Germinal center (tissue), 1 donor: ENCODE data around the gene MEIS1.

Experiments
- DNase-seq: peaks from one replicate; pipeline ENCODE4 v3.0.0; 2012; ENCODE audit warnings: mixed read lengths, low spot score

The MEIS1 gene

DNA sequence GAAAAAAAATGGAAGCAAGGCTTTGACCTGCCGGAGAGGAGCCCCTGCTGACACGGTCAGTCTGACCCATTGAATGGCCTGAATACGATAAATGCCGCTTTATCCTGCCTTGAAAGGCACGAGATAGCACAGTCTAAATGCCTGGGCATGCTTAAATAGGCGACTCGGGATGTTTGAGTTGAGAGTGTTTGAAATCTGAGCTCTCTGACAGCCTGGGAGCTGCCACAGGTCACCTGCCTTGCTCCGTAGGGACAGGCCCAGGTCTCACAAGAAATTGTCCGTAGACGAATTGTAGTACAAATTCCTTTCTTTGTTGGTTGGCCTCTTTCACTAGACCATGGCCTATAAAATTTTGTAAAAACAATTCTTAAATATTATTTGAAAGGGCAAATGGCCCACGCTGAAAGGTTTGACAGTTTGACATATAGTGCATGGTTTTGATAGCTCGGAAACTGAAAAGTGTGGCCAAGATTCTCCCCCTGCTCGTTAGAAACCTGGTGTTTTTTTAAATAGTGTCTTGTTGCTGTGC, 72.8 kb downstream of the MEIS1 start:
- no peak for DNase-seq

DNA sequence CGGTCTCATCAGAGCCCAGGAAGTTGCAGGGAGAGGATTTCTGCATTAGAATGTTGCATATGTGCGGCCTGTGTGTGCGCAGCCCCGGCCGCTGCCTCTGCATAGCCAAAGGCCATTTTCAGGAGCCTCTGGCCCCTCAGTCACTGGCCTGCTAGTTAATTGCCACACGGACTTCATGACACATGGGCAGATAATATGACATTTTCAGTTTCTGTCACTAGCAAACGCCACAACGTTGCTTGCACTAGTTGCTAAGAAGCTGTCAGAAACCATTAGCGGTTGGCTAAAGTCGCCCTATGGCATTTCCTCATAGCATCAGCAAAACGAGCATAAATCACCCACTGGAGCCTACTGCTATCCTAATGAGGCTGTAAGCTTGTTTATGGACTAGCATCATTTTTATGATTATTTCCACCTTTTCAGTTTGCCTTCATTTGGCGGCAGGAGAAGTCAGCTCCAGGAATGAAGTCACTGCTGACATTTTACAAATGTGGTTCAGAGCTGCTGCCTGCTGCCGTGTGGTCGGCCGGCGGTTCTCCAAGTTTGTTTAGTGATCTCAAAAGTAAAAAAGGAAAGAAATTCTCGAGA, 73.7 kb downstream of the MEIS1 start:
- no peak for DNase-seq

- no peak for DNase-seq
These were observed 74.4 kb downstream of the MEIS1 start for GRCh38 chr2:66509326-66509811.

- DNase-seq, result no peak
These were observed 77.7 kb downstream of the MEIS1 start for GRCh38 chr2:66512626-66513025.

DNA sequence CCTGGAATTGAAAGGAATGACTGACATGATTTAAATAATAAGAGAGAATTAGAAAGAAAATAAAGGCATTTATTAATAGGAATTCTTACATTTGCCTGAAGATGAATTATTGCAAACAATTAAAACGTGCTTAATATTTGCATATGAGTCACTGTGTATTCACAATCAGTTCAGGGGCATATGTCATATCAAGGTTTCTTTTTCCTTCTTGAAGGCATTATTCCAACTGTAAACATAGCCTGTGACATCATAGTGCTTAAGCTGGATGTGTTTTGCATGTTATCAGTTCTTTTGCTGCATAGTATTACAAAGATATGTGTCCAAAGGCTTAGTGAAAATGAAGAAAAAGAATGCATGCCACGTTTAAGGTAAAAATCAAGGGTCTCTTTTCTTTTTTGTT, 80.8 kb downstream of the MEIS1 start:
- no peak for DNase-seq

GRCh38 chr2:66516499-66516898, 81.6 kb downstream of the MEIS1 start:
- no peak for DNase-seq

GRCh38 chr2:66517772-66518171, 82.8 kb downstream of the MEIS1 start:
- no peak for DNase-seq

DNA sequence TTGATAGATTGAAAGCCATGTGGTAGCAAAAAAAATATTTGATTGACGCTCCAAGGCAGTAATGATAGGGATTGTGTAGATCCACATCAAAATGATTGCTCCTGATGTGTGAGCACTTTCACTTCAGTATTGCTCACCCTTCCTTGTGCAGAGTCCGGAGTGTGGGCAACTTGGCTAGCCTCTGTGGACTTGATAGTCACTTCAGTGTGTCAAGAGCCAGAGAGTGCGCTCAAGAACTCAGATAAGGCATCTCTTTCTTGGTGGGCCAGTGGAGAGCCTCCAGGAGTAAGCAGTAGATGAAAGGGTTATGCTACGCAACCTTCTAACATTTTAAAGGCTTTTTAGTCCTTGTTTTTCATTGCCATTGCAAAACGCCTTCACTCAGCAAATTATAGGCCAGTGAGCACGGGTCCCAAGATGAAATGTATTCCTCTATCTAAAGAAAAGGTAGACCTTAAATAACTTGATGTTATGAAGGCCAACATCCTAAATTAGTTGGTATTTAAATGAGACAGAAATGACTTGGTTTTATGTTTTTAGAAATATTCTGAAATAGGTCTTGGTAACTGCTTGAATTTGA, 84.4 kb downstream of the MEIS1 start:
- DNase-seq, result no peak

- no peak for DNase-seq
These were observed 86.5 kb downstream of the MEIS1 start for GRCh38 chr2:66521291-66521922.

DNA sequence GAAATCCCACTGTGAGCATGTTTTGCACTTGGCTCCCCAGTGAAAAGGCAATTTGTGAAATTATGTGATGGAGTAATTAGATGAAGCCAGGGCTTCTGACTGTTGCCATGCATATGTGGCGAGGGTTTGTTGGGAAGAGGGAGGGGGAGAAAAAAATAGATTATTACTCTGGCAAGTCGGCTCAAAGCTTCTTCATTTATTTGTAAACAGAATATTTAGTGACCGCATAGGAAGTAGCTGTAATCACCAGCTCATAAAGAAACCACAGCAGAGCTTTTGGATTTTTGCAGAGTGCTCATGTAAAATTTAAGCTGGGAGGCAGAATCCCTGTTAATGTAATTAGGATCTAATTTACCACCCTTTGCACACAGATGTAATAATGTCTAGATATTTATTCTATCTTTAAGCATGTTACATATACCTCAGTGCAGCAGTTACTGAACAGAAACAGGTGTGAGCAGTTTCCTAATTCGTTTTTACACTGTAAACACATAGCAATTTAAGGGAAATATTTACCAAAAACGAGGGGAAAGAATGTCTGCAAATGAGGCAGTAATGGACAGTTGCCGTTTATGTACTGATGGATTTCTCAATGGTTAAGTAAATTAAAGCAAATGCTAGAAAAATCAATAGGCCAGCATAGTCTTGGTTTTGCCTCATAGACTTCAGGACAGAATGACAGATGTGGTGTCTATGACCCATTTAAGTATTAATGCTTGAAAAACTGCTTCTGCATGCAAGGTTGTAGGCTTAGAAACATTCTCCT, 87.9 kb downstream of the MEIS1 start:
- DNase-seq, result no peak

- no peak for DNase-seq
These were observed 88.5 kb downstream of the MEIS1 start for GRCh38 chr2:66523377-66523969.

DNA sequence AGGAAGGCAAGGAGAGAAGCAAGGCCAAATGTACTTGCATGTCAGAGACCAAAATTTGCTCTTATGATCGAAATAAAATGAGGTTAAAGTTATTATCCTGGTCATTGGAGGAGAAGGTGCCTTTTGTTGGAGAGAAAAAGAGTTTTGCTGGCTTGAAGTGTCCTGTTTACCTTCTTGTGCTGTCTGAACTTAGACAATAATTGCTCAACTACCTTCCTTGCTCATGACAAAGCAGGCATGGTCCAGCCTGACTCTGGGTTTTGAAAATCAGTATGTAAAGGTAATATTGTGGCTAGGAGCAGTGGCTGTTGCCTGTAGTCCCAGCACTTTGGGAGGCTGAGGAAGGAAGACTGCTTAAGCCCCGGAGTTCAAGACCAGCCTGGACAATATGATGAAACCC, 89.1 kb downstream of the MEIS1 start:
- no peak for DNase-seq

GRCh38 chr2:66525606-66526005, 90.7 kb downstream of the MEIS1 start:
- DNase-seq, result no peak

- no peak for DNase-seq
These were observed 91.3 kb downstream of the MEIS1 start for GRCh38 chr2:66526180-66526579.

DNA sequence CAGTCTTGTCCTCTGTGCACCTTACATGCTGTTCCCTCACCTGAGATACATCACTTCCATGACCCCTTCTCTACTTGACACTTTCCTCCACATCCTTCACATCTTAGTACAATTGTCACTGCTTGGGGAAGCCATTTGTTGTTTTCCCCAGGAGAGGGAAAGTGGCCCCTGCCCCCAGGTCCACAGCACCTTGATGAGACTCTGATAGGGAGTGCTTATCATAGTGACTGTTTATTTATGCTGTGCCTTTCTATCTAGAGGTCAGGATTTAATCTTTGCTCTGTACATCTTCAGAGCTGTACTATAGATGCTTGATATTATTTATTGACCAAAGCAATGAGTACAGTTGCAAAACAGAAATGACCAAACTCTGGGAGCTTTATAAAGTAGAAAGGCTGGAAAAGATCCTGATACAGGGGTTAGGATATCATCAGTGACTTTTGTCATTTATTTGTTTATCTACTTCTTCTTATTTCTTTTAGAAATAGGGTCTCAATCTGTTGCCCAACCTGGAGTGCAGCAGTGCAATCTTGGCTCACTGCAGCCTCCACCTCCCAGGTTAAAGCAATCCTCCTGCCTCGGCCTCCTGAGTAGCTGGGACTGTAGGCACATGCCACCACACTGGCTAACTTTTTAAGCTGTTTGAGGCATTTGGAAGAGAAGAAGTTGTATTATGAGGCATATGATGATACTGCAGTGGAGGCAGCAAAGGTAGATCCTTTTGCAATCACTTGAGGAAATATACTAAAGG, 94.2 kb downstream of the MEIS1 start:
- no peak for DNase-seq

- no peak for DNase-seq
These were observed 95.7 kb downstream of the MEIS1 start for GRCh38 chr2:66530651-66531050.

- DNase-seq, result no peak
These were observed 96.2 kb downstream of the MEIS1 start for GRCh38 chr2:66531155-66531554.

DNA sequence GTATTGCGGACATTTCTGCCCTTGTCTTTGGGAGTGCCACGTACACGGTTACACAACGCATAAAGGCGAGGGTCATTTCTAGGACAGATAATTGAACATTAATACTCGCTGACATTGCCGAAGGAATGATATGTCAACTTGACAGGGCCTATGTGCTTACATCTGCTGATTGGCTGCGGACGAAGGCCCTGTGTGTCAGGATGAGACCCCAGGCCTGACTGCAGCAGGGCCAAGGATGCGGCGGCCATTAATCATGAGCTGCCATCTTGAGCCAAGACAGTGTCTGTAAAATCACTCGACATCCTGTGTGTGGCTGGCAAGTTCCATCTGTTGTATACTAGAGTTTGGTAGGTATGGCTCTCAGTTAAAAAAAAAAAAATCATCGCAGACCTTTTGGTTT, 96.6 kb downstream of the MEIS1 start:
- DNase-seq, result no peak

GRCh38 chr2:66532972-66533868, 98.3 kb downstream of the MEIS1 start:
- no peak for DNase-seq

DNA sequence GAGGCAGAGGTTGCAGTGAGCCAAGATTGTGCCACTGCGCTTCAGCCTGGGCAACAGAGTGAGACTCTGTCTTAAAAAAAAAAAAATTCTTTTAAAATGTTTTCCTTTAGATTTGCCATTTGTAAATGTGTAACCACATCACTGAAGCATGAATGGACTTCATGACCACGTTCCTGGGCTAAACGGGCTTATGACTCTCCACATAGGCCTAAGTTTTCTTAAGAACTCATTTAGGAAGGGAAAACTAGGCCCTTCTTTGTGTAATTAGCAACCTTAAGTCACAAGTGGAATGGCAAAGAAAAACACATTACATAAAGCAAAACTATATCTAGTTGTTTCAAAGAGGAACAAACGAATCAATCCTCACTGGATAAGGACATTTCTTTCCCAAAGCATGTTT, 99.5 kb downstream of the MEIS1 start:
- no peak for DNase-seq
